Activated naive CD4-positive, alpha-beta T cell (primary cell): ENCODE measurements around the gene CSAG2.
"Not testable (repeated sequence)": the region's sequence is repeated elsewhere in the genome, so short reads cannot be mapped to it uniquely, and the experiment has no call there.

Experiments used
- DNase-seq, 4 experiments: peaks; one replicate each; lab custom pipeline; 2025; lab: John Stamatoyannopoulos, UW

Gene CSAG2, protein sequence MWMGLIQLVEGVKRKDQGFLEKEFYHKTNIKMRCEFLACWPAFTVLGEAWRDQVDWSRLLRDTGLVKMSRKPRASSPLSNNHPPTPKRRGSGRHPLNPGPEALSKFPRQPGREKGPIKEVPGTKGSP

DNA sequence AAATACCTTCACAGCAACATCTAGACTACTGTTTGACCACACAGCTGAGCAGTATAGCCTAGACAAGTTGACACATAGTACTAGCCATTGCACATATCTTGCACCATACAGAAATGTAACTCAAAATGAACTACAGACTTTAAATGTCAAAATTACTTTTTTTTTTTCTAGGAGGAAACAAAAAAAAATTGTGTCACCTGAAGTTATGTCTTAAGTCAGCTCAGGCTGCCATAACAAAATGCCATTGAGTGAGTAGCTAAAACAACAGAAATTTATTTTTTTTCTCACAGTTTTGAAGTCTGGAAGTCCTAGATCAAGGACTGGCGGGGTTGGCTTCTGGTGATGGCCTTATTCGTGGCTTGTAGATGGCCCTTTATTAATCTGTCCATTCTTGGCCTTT is at the start of gene CSAG2:
CSAG2 (minus strand) TSS at position 101 of the 400 bp plus-strand sequence. CDS start 161 bp downstream, outside the sequence.
- DNase-seq: not testable (repeated sequence)

GRCh38 chrX:152754871-152755270 is 45.8 kb upstream of the CSAG2 start:
- DNase-seq: not testable (repeated sequence)

DNA sequence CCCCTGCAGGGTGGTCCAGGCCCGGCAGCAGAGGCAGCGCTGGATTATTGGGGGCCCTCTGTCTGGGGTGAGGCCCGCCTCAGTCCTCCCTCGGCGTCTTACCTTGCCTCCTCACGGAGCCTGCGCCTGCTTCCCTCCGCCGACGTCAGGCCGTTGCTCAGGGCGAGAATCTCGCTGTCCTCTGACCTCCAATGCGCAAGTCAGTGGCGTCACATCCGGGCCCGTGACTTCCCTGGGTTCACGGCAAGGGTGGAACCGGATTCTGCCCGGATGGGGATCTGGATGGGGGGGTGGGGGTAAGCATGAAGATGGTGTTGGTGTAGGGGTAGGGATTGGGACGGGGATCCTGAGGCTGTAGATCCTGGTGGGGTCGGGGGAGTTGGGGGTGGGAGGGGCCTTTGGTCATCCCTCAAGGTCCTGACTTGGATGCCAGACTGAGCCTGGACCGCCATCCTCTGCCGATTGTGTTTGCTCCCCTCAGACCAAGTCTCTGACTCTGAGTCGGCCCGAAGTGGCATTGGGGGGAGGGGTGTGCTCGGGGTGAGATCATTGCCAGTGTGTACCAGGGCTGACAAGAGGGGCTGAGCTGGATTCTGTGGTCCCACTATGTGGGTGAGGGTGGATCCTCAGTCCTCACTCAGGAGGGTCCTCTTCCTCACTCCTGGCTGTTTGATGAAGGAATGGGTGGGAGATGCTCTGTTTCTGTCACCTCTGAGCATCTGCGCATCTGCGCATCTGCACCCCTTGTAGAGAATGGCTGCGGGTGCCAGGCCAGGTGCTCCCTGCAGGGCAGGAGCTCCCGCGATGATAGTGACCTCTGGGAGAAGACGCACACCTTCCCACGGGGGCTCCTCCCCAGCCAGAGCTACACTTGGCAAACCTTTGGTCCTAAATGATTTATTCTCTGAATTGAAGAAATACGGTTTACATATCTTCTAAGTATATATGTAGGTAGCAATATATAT is 44.9 kb upstream of the CSAG2 start, which contains the start of gene MAGEA2:
MAGEA2 (minus strand) TSS at position 157 of the 965 bp plus-strand sequence. CDS start 2,479 bp downstream, outside the sequence.
- not testable (repeated sequence) for DNase-seq

GRCh38 chrX:152738560-152738959 is 29.5 kb upstream of the CSAG2 start:
- DNase-seq: no peak

GRCh38 chrX:152736528-152736927 is 27.5 kb upstream of the CSAG2 start:
- DNase-seq: not testable (repeated sequence)

- DNase-seq: no peak
Observed at GRCh38 chrX:152735860-152736511, 26.9 kb upstream of the CSAG2 start.

DNA sequence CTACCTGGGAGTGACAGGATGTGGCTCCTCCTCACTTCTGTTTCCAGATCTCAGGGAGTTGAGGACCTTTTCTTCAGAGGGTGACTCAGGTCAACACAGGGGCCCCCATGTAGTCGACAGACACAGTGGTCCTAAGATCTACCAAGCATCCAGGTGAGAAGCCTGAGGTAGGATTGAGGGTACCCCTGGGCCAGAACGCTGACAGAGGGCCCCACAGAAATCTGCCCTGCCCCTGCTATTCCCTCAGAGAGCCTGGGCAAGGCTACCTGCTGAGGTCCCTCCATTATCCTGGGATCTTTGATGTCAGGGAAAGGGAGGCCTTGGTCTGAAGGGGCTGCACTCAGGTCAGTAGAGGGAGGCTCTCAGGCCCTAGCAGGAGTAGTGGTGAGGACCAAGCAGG is 26.0 kb upstream of the CSAG2 start:
- DNase-seq: no peak

DNA sequence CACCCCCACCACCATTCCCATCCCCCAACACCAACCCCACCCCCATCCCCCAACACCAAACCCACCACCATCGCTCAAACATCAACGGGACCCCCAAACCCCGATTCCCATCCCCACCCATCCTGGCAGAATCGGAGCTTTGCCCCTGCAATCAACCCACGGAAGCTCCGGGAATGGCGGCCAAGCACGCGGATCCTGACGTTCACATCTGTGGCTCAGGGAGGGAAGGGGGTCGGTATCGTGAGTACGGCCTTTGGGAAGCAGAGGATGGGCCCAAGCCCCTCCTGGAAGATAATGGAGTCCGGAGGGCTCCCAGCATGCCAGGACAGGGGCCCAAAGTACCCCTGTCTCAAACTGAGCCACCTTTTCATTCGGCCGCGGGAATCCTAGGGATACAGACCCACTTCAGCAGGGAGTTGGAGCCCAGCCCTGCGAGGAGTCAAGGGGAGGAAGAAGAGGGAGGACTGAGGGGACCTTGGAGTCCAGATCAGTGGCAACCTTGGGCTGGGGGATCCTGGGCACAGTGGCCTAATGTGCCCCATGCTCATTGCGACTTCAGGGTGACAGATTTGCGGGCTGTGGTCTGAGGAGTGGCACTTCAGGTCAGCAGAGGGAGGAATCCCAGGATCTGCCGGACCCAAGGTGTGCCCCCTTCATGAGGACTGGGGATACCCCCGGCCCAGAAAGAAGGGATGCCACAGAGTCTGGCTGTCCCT is 25.2 kb upstream of the CSAG2 start:
- DNase-seq: not testable (repeated sequence)

GRCh38 chrX:152733261-152733975 is 24.3 kb upstream of the CSAG2 start, which contains the start of the genes CSAG1 and MAGEA12:
Gene CSAG1 (minus strand): TSS chrX:152733721. CDS start chrX:152732460, 1,261 bp downstream.
Gene MAGEA12 (plus strand): TSS chrX:152733757. CDS start chrX:152736162, 2,405 bp downstream.
- no peak for DNase-seq

DNA sequence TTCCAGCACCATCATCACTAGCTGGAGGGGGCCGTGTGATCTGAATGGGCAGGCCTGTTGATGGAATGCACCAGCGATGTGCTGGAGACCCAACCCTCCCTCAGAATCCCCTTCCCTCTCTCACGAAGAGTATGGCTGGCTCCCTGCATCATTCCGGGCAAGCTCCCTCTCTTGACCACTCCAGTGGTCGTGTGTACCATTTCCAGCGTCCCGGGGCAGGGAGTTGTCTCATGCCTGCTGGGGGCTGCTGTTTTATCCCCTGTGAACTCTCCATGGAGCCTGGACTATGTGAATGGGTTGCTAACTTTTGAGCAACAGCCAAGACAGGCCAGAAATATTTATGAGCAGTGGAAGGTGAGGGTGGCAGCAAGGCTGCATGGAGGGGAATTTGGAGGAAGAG is 16.3 kb upstream of the CSAG2 start:
- DNase-seq: no peak

- not testable (repeated sequence) for DNase-seq
Observed at GRCh38 chrX:152713815-152714787, 5.0 kb upstream of the CSAG2 start, which contains the start of gene MAGEA2B. Gene MAGEA2B (plus strand): TSS chrX:152714628. CDS start chrX:152717107, 2,479 bp downstream.

- not testable (repeated sequence) for DNase-seq
Observed at GRCh38 chrX:152713195-152713594, 4.1 kb upstream of the CSAG2 start.

DNA sequence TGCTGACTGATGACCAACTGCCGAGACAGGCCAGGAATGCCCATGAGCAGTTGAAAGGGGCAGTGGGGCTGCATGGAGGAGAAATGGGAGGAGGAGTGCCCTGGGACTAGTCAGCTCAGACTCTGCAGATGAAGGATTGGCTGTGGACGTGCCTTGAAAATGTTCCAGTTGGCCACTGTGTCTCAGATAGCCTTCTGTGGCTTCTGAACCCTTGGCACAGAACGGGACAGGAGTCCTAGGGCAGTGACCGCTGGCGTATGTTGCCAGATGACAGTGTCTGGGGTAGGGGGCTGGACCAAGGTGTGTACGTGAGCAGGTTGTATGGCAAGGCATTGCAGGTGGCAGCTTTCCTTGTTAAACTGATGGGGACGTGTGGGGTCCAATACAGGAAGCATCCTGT is 2.6 kb downstream of the CSAG2 start:
- not testable (repeated sequence) for DNase-seq

DNA sequence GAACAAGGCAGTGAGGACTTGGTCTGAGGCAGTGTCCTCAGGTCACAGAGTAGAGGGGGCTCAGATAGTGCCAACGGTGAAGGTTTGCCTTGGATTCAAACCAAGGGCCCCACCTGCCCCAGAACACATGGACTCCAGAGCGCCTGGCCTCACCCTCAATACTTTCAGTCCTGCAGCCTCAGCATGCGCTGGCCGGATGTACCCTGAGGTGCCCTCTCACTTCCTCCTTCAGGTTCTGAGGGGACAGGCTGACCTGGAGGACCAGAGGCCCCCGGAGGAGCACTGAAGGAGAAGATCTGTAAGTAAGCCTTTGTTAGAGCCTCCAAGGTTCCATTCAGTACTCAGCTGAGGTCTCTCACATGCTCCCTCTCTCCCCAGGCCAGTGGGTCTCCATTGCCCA is 8.7 kb downstream of the CSAG2 start:
- DNase-seq: not testable (repeated sequence)

DNA sequence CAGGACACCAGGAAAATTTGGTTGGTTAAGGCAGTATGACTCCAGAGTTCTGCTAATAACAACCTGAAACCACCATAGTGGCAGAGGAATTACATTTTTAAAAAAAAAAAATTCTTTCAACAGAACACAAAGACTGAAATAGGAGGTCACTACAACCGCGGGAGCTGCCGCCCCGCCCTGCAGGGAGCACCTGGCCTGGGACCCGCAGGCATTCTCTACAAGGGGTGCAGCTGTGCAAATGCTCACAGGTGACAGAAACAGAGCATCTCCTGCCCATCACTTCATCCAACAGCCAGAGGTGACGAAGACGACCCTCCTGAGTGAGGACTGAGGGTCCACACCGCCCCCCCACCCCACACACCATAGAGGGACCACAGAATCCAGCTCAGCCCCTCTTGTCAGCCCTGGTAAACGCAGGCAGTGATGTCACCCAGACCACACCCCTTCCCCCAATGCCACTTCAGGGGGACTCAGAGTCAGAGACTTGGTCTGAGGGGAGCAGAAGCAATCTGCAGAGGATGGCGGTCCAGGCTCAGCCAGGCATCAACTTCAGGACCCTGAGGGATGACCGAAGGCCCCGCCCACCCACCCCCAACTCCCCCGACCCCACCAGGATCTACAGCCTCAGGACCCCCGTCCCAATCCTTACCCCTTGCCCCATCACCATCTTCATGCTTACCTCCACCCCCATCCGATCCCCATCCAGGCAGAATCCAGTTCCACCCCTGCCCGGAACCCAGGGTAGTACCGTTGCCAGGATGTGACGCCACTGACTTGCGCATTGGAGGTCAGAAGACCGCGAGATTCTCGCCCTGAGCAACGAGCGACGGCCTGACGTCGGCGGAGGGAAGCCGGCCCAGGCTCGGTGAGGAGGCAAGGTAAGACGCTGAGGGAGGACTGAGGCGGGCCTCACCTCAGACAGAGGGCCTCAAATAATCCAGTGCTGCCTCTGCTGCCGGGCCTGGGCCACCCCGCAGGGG is 10.8 kb downstream of the CSAG2 start, which contains the start of gene MAGEA3:
MAGEA3 (plus strand) TSS at position 843 of the 980 bp plus-strand sequence. CDS start 2,039 bp downstream, outside the sequence.
- DNase-seq: not testable (repeated sequence)

DNA sequence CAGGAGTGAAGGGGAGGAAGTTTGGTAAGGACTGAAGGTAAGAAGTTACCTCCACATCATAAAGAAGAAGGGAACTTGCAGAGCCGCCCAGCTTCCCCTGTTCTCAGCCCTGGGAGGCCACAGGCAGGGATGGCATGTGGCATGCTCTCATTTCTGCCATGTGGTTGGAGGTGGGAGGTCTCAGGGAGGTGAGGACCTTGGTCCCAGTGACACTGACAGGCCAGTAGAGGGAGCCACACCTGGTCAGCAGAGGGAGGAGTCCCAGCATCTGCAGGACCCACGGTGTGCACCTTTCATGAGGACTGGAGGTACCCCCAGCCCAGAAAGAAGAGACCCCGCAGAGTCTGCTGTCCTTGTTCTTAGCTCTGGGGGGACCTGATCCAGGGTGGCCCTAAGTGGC is 28.1 kb downstream of the CSAG2 start:
- DNase-seq: not testable (repeated sequence)

DNA sequence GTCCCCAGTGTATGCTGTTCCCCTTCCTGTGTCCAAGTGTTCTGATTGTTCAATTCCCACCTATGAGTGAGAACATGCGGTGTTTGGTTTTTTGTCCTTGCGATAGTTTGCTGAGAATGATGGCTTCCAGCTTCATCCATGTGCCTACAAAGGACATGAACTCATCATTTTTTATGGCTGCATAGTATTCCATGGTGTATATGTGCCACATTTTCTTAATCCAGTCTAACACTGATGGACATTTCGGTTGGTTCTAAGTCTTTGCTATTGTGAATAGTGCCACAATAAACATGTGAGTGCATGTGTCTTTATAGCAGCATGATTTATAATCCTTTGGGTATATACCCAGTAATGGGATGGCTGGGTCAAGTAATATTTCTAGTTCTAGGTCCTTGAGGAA is 34.4 kb downstream of the CSAG2 start:
- not testable (repeated sequence) for DNase-seq

DNA sequence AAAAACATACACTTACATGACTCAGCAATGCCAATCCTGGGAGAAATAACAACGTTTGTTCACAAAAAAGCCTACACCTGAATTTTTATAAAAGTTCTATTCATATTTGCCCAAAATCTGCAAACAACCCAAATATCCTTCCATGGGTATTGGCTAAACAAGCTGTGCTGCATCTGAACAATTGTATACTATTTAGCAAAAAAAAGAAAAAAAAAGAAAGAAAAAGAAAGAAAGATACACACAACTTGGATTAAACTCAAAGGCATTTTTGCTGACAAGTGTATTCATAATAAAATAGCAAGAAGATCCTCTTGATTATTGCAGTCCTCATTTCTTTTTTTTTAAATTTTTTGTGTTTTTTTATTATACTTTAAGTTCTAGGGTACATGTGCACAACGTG is 34.9 kb downstream of the CSAG2 start:
- no peak for DNase-seq
